GM18507 (cell line): ENCODE results near the gene DDX54.
"Not testable (repeated sequence)": the region's sequence is repeated elsewhere in the genome, so short reads cannot be mapped to it uniquely, and the experiment has no call there.

ENCODE experiments used
- DNase-seq: peaks from one replicate; pipeline ENCODE4 v3.0.0; 2011; ENCODE audit warnings: low read depth; ENCODE audit not compliant: insufficient read length; ENCODE audit errors: extremely low spot score
- FAIRE-seq: peaks from 2 replicates; lab custom pipeline; 2011; peaks lifted over from hg19 to GRCh38; lab: Jason Lieb, UNC

DDX54 gene

GRCh38 chr12:113130457-113131135, 54.7 kb downstream of the DDX54 start:
- FAIRE-seq (no peak), DNase-seq (no peak)

GRCh38 chr12:113129664-113130456, 55.4 kb downstream of the DDX54 start:
- DNase-seq: no peak
- no peak for FAIRE-seq

GRCh38 chr12:113128802-113129663, 56.2 kb downstream of the DDX54 start:
- FAIRE-seq (no peak), DNase-seq (no peak)

- no peak for DNase-seq
- no peak for FAIRE-seq
Measured at GRCh38 chr12:113127791-113128199, 57.5 kb downstream of the DDX54 start.

- FAIRE-seq: no peak
Measured at GRCh38 chr12:113120670-113121370, 64.5 kb downstream of the DDX54 start.

GRCh38 chr12:113119980-113120669, 65.2 kb downstream of the DDX54 start:
- FAIRE-seq: no peak

More at GRCh38 chr12:113120670-113121370, 64.5 kb downstream of the DDX54 start:
- DNase-seq: no peak

GRCh38 chr12:113118142-113118541, 67.1 kb downstream of the DDX54 start:
- no peak for FAIRE-seq

More at GRCh38 chr12:113119980-113120669, 65.2 kb downstream of the DDX54 start:
- DNase-seq: no peak

GRCh38 chr12:113117684-113118083, 67.6 kb downstream of the DDX54 start:
- not testable (repeated sequence) for FAIRE-seq, DNase-seq

More at GRCh38 chr12:113118142-113118541, 67.1 kb downstream of the DDX54 start:
- DNase-seq: no peak

GRCh38 chr12:113116875-113117274, 68.4 kb downstream of the DDX54 start:
- FAIRE-seq (no peak), DNase-seq (no peak)

GRCh38 chr12:113115455-113116126, 69.7 kb downstream of the DDX54 start:
- FAIRE-seq (no peak), DNase-seq (no peak)

- FAIRE-seq (no peak), DNase-seq (no peak)
Measured at GRCh38 chr12:113114447-113115178, 70.7 kb downstream of the DDX54 start.

GRCh38 chr12:113113397-113113796, 71.9 kb downstream of the DDX54 start:
- FAIRE-seq (no peak), DNase-seq (no peak)

- FAIRE-seq: no peak
Measured at GRCh38 chr12:113112043-113112899, 73.0 kb downstream of the DDX54 start.

GRCh38 chr12:113111247-113111646, 74.0 kb downstream of the DDX54 start:
- FAIRE-seq (no peak), DNase-seq (no peak)

More at GRCh38 chr12:113112043-113112899, 73.0 kb downstream of the DDX54 start:
- DNase-seq: no peak

- DNase-seq: no peak
- no peak for FAIRE-seq
Measured at GRCh38 chr12:113109872-113110599, 75.2 kb downstream of the DDX54 start.

- no peak for FAIRE-seq
- DNase-seq: no peak
Measured at GRCh38 chr12:113109360-113109759, 75.9 kb downstream of the DDX54 start.
